Liver (tissue), 3 donors: ENCODE data around the gene AQP10.

ENCODE experiments used
- HNF4A ChIP-seq, 2 donors: conservative IDR thresholded peaks; 2 replicates each; pipeline ENCODE4 v1.6.1; 2016; ENCODE audit warnings: antibody characterized with exemption in 2 of 2, mild to moderate bottlenecking in 2 of 2
- JUND ChIP-seq, 2 donors: IDR thresholded peaks; 2 replicates each; pipeline ENCODE4 v1.6.1; 2016; ENCODE audit warnings: antibody characterized with exemption in 2 of 2
- MAX ChIP-seq: IDR thresholded peaks from 2 replicates; pipeline ENCODE4 v1.6.1; 2016; ENCODE audit warnings: antibody characterized with exemption
- RAD21 ChIP-seq, 2 donors: IDR thresholded peaks; 2 replicates each; pipeline ENCODE4 v1.6.1; 2016; ENCODE audit warnings: antibody characterized with exemption in 2 of 2, mild to moderate bottlenecking in 2 of 2
- SP1 ChIP-seq: IDR thresholded peaks from 2 replicates; pipeline ENCODE4 v1.6.1; 2018; ENCODE audit warnings: antibody characterized with exemption, mild to moderate bottlenecking
- TAF1 ChIP-seq: conservative IDR thresholded peaks from 2 replicates; pipeline ENCODE4 v1.6.1; 2016; ENCODE audit warnings: antibody characterized with exemption, mild to moderate bottlenecking
- YY1 ChIP-seq: IDR thresholded peaks from 2 replicates; pipeline ENCODE4 v1.6.1; 2016; ENCODE audit warnings: antibody characterized with exemption, mild to moderate bottlenecking
- TF ChIP-seq, protein P1 (sequence below): fragments of 150-350 bp; IDR thresholded peaks from 2 replicates; pipeline ENCODE4 v1.5.1; 2017; ENCODE audit warnings: improper control_type of control experiment, low read depth, low read length; ENCODE audit not compliant: missing input control
- TF ChIP-seq, protein P2 (sequence below): IDR thresholded peaks from 2 replicates; pipeline ENCODE4 v1.6.1; 2016; ENCODE audit warnings: antibody characterized with exemption, mild to moderate bottlenecking
- TF ChIP-seq, protein P3 (sequence below): IDR thresholded peaks from 2 replicates; pipeline ENCODE4 v1.6.1; 2016; ENCODE audit warnings: antibody characterized with exemption
- donor health status: healthy.
- donor health status: healthy.

DNA sequence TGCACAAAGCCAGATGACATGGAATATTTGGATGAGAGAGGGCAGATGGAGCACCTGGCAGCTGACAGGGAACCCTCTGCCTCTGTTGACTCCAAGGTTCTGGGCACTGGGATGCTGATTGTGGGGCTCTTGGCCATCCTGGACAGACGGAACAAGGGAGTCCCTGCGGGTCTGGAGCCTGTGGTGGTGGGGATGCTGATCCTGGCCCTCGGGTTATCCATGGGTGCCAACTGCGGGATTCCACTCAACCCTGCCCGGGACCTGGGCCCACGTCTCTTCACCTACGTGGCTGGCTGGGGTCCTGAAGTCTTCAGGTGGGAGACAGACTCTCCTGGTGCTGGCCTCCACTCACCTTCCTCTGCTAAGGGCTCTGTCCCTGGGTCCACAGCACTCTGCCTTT is 2.6 kb downstream of the AQP10 start:
- TF ChIP-seq, protein P1, sequence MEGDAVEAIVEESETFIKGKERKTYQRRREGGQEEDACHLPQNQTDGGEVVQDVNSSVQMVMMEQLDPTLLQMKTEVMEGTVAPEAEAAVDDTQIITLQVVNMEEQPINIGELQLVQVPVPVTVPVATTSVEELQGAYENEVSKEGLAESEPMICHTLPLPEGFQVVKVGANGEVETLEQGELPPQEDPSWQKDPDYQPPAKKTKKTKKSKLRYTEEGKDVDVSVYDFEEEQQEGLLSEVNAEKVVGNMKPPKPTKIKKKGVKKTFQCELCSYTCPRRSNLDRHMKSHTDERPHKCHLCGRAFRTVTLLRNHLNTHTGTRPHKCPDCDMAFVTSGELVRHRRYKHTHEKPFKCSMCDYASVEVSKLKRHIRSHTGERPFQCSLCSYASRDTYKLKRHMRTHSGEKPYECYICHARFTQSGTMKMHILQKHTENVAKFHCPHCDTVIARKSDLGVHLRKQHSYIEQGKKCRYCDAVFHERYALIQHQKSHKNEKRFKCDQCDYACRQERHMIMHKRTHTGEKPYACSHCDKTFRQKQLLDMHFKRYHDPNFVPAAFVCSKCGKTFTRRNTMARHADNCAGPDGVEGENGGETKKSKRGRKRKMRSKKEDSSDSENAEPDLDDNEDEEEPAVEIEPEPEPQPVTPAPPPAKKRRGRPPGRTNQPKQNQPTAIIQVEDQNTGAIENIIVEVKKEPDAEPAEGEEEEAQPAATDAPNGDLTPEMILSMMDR: no peak
- TF ChIP-seq YY1: no peak
- TF ChIP-seq, protein P2, sequence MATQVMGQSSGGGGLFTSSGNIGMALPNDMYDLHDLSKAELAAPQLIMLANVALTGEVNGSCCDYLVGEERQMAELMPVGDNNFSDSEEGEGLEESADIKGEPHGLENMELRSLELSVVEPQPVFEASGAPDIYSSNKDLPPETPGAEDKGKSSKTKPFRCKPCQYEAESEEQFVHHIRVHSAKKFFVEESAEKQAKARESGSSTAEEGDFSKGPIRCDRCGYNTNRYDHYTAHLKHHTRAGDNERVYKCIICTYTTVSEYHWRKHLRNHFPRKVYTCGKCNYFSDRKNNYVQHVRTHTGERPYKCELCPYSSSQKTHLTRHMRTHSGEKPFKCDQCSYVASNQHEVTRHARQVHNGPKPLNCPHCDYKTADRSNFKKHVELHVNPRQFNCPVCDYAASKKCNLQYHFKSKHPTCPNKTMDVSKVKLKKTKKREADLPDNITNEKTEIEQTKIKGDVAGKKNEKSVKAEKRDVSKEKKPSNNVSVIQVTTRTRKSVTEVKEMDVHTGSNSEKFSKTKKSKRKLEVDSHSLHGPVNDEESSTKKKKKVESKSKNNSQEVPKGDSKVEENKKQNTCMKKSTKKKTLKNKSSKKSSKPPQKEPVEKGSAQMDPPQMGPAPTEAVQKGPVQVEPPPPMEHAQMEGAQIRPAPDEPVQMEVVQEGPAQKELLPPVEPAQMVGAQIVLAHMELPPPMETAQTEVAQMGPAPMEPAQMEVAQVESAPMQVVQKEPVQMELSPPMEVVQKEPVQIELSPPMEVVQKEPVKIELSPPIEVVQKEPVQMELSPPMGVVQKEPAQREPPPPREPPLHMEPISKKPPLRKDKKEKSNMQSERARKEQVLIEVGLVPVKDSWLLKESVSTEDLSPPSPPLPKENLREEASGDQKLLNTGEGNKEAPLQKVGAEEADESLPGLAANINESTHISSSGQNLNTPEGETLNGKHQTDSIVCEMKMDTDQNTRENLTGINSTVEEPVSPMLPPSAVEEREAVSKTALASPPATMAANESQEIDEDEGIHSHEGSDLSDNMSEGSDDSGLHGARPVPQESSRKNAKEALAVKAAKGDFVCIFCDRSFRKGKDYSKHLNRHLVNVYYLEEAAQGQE: no peak
- TF ChIP-seq MAX: no peak
- TF ChIP-seq TAF1: no peak
- TF ChIP-seq JUND (IDR thresholded peaks at IDR 0.05): no peak
- no peak for TF ChIP-seq SP1
- no peak for TF ChIP-seq HNF4A (conservative IDR thresholded peaks at IDR 0.05)
- no peak for TF ChIP-seq RAD21 (IDR thresholded peaks at IDR 0.05)
- TF ChIP-seq, protein P3, sequence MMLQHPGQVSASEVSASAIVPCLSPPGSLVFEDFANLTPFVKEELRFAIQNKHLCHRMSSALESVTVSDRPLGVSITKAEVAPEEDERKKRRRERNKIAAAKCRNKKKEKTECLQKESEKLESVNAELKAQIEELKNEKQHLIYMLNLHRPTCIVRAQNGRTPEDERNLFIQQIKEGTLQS: no peak
